K562 (cell line): ENCODE measurements around the gene EML2. TPM values are rescaled to one million over a fixed set of nuclear protein-coding genes. Genes with fewer than 3 reads are reported as not detected.

Experiments
- ATAC-seq: fragments of 200-7000 bp; cut with Tn5 transposase; 3 replicates; pipeline ENCODE4 v1.9.1; 2020; ENCODE audit warnings: moderate library complexity
- BruUV-seq: library from RNA; stranded (reverse); fragments of 400-500 nt; replicated peaks from 2 replicates; lab custom pipeline; 2021; lab: Mats Ljungman, UMichigan
- CTCF ChIA-PET: fragments of 300-600 bp; formaldehyde crosslinking; extraction: SDS; loops from one replicate; lab custom pipeline; 2021; ENCODE audit warnings: low intra/inter-chr PET ratio; lab: Yijun Ruan, JAX
- POLR2A ChIA-PET: fragments of 300-600, 350-650 bp; sonication (Branson Sonifier 250); formaldehyde crosslinking; extraction: SDS; loops from one replicate; lab custom pipeline; 2021; ENCODE audit warnings: antibody characterized with exemption, inconsistent platforms; lab: Yijun Ruan, JAX
- DNase-seq, 4 experiments: peaks; one replicate each; pipeline versions ENCODE4 v3.0.0 to v3.0.0-alpha.2; 2011 to 2018; ENCODE audit warnings: low spot score in 3 of 4, mixed read lengths in 3 of 4; ENCODE audit errors: extremely low read depth in 1 of 4
- FAIRE-seq: peaks from 2 replicates; lab custom pipeline; 2011; peaks lifted over from hg19 to GRCh38; lab: Jason Lieb, UNC
- H2AFZ ChIP-seq: 2 replicates; pipeline ENCODE4 v1.6.0; 2011; ENCODE audit warnings: low read depth, low read length, control low read depth, inconsistent platforms
- H3K27ac ChIP-seq: fragments of 200-600 bp; 3 replicates; pipeline ENCODE4 v1.8.0; 2011; ENCODE audit warnings: low read depth, mild to moderate bottlenecking, control low read depth, inconsistent platforms, low read length, moderate library complexity, mixed read lengths; ENCODE audit errors: extremely low read depth
- H3K27me3 ChIP-seq, 2 experiments: fragments of 300-600 bp in 1 of 2; 2 replicates in 1 of 2; 3 replicates in 1 of 2; pipeline versions ENCODE4 v1.6.0 to v1.8.0; 2011; ENCODE audit warnings: inconsistent platforms in 2 of 2, low read length in 2 of 2, mild to moderate bottlenecking in 1 of 2, mixed read lengths in 1 of 2, moderate library complexity in 1 of 2; ENCODE audit not compliant: control insufficient read depth in 2 of 2, insufficient read depth in 2 of 2
- H3K36me3 ChIP-seq: fragments of 300-600 bp; 3 replicates; pipeline ENCODE4 v1.8.0; 2011; ENCODE audit warnings: mild to moderate bottlenecking, low read length, inconsistent platforms; ENCODE audit not compliant: control insufficient read depth, insufficient read depth
- H3K4me1 ChIP-seq, 2 experiments: fragments of 200-600 bp in 1 of 2; replicated peaks in 1 of 2; 2 replicates in 1 of 2; 3 replicates in 1 of 2; pipeline versions ENCODE4 v1.5.1 to v1.8.0; 2011; ENCODE audit warnings: inconsistent platforms in 2 of 2, low read length in 2 of 2, mild to moderate bottlenecking in 1 of 2, mixed read lengths in 1 of 2, moderate library complexity in 1 of 2; ENCODE audit not compliant: control insufficient read depth in 2 of 2, insufficient read depth in 2 of 2
- H3K4me2 ChIP-seq: 2 replicates; pipeline ENCODE4 v1.6.1; 2011; ENCODE audit warnings: low read length, control low read depth, inconsistent platforms, mixed read lengths; ENCODE audit not compliant: insufficient read depth
- H3K4me3 ChIP-seq: fragments of 200-600 bp; sonication (generic), shearing (Covaris generic); 2 replicates; pipeline ENCODE4 v1.5.1; 2016; ENCODE audit warnings: control low read depth, inconsistent platforms
- H3K79me2 ChIP-seq: fragments of 200-600 bp; 3 replicates; pipeline ENCODE4 v1.8.0; 2011; ENCODE audit warnings: low read length, inconsistent platforms; ENCODE audit not compliant: control insufficient read depth, insufficient read depth
- H3K9ac ChIP-seq, 2 experiments: 2 replicates each; pipeline versions ENCODE4 v1.6.0 to v1.6.1; 2011; ENCODE audit warnings: low read depth in 2 of 2, low read length in 2 of 2, control low read depth in 1 of 2, inconsistent platforms in 1 of 2, mild to moderate bottlenecking in 1 of 2, mixed read lengths in 1 of 2; ENCODE audit not compliant: insufficient read depth in 1 of 2
- H3K9me1 ChIP-seq: one replicate; pipeline ENCODE4 v1.6.0; 2011; ENCODE audit warnings: inconsistent platforms, mild to moderate bottlenecking, low read length, moderate library complexity; ENCODE audit not compliant: control insufficient read depth, insufficient read depth
- H3K9me3 ChIP-seq: replicated peaks from 2 replicates; pipeline ENCODE4 v1.5.1; 2011; ENCODE audit warnings: low read depth, low read length, inconsistent platforms; ENCODE audit not compliant: control insufficient read depth, insufficient read depth
- H4K20me1 ChIP-seq: replicated peaks from 2 replicates; pipeline ENCODE4 v1.6.1; 2011; ENCODE audit warnings: low read length, inconsistent platforms, mixed read lengths; ENCODE audit not compliant: control insufficient read depth, insufficient read depth
- EHMT2 ChIP-seq: fragments of 450-650 bp; IDR thresholded peaks from 2 replicates; pipeline ENCODE4 v1.6.1; 2018; ENCODE audit warnings: antibody characterized with exemption
- FOXP1 ChIP-seq: sonication (generic); formaldehyde crosslinking; IDR thresholded peaks from 2 replicates; pipeline ENCODE4 v1.8.0; 2022; ENCODE audit warnings: mild to moderate bottlenecking, missing genetic modification reagents
- ZNF561 ChIP-seq: fragments of 450-650 bp; formaldehyde crosslinking; conservative IDR thresholded peaks from 2 replicates; pipeline ENCODE4 v1.4.0; 2020; ENCODE audit warnings: mild to moderate bottlenecking, moderate library complexity
- whole genome bisulfite sequencing: fragments of 100-300 bp; shearing (Covaris generic); methylation state at CpG from one replicate; pipeline ENCODE4 v1.1.6; 2016; ENCODE audit warnings: low coverage, mixed read lengths; ENCODE audit not compliant: insufficient coverage; ENCODE audit errors: missing lambda C conversion rate; 5-methylcytosine and 5-hydroxymethylcytosine counted together
- in situ Hi-C: fragments of 300-500 bp; cut with MboI; formaldehyde crosslinking; loops from 4 replicates; pipeline ENCODE4 v1.15.0; 2018; ENCODE audit warnings: inconsistent platforms, mixed read lengths
- intact Hi-C: fragments of 100-400 bp; cut with micrococcal nuclease; formaldehyde crosslinking; loops from 2 replicates; pipeline ENCODE4 v1.14.2; 2022
- polyA plus RNA-seq, 8 experiments: library from polyadenylated mRNA; depleted of rRNA in 4 of 8; stranded (reverse) in 5 of 8; unstranded in 3 of 8; fragments of >200 nt; fragmentation: Nextera tagmentation in 2 of 8; fragmentation: Illumina TruSeq in 1 of 8; extraction: Ambion mirVana in 2 of 8; extraction: Trizol in 1 of 8; gene quantifications; 2 replicates each; pipeline versions ENCODE4 v1.2.1 to v1.2.3, GENCODE V29; 2011 to 2014; ENCODE audit warnings: inconsistent platforms in 1 of 8, missing spikeins in 1 of 8
- total RNA-seq, 7 experiments: library from RNA; depleted of rRNA in 6 of 7; stranded (reverse); fragments of >200 nt in 6 of 7; fragmentation: Illumina TruSeq in 2 of 7; extraction: Trizol in 2 of 7; gene quantifications; 2 replicates each; pipeline versions ENCODE4 v1.2.1 to v1.2.3, GENCODE V29; 2011 to 2021; ENCODE audit warnings: low replicate concordance in 1 of 7

EML2 gene
- total and polyA plus RNA-seq, 9 of the 15 experiments (the other 6 are each of a cell fraction or from before 2014, with no cell fraction given) = 2.6 to 69.6 (median 24.8) TPM

DNA sequence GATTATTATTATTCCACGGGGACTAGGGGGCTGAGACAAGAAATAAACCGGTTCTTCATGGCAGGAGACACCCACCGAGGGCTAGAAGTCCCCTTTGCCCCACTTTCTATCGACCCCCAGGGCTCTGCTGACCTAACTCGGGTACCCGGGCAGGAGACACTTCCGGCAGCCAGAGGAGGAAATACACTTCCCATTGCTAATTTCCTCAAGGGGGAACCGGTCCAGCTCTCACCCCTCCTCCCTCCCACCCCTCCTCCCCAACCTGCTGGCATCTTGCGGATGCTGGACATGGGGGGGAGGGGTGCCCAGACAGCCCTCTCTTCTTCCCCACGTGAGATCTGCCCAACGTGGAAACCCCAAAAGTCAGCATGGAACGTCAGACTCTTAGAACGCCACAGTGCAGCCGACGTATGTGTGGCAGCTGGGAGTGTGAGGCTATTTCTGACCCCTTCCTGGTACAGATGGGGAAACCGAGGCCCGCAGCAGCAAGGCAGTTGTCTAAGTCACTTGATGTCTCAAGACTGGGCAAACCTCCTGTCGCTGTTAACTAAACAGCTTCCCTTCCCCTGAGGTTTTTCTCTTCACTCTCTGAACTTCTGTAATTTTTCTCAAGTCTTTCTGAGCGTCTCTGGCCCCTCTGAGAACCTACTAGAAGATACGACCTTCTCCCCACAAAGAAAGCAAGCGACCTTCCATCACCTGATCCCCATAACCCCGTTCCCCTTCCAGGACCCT lies 40.8 kb downstream of the EML2 start:
- H3K27me3 ChIP-seq = peaks cover 41 to 54% of the 10 kb centered on the region in 2 experiments
- POLR2A ChIA-PET = interaction anchor here (0.6 to 1.2 kb wide), 6 partner anchors 9 to 44 kb away, joined by 3 to 6 read pairs (median 4); no protein-coding TSS in a partner anchor
- in situ Hi-C loops = loop anchor here (5.0 kb wide), 1 partner anchor 84 kb away; no protein-coding TSS in a partner anchor
- H3K9ac ChIP-seq = peak overlapping the region in 1 of 2 experiments; percentile 67; a peak in 1 of 4 replicates
- H2AFZ ChIP-seq = peak overlapping the region; percentile 27; the same call in 1 of the 2 replicates
- H3K4me1 ChIP-seq = peaks cover 3 to 15% of the 10 kb centered on the region in 2 experiments; a peak in 3 of 5 replicates
- H3K4me2 ChIP-seq = peak overlapping the region; percentile 21; the same call in 1 of the 2 replicates
- DNase-seq (no peak), FAIRE-seq (no peak), ATAC-seq (no peak)
- no peak overlapping the region for H3K4me3 ChIP-seq
- no peak for TF ChIP-seq EHMT2
- no peak for TF ChIP-seq FOXP1 (CRISPR knock-in tag)
- TF ChIP-seq ZNF561 (CRISPR knock-in tag) = no peak
- BruUV-seq = no TSS peak
- H3K27ac ChIP-seq = no peak overlapping the region
- no peaks in the 10 kb centered on the region for H3K36me3 ChIP-seq
- CTCF ChIA-PET = interaction anchor here (0.6 to 0.7 kb wide), 2 partner anchors 45 to 189 kb away, joined by 3 to 4 read pairs; no protein-coding TSS in a partner anchor
- H3K79me2 ChIP-seq = no peaks in the 10 kb centered on the region
- intact Hi-C loops = no loop called here
- WGBS = 2% methylated on average over 22 of the region's 22 CpGs
- H4K20me1 ChIP-seq = 0 out of 2 replicates have a peak, but pooled peaks cover 3% of the 10 kb centered on the region
- no peaks in the 10 kb centered on the region for H3K9me3 ChIP-seq
- H3K9me1 ChIP-seq = no peaks in the 10 kb centered on the region
